Tibial nerve (tissue), 4 donors: Measurements from ENCODE around the gene UBE2Q1. TPM values are rescaled to one million over a fixed set of nuclear protein-coding genes. Genes with fewer than 3 reads are reported as not detected.
A peak's percentile ranks its signal among the peaks of the same experiment; 100 is the strongest.

Experiments
- DNase-seq, 2 donors: peaks; one replicate each; pipeline ENCODE4 v3.0.0-alpha.2; 2019; ENCODE audit warnings: low spot score in 2 of 2
- H3K27ac ChIP-seq, 4 donors: fragments of 200-600 bp; sonication (generic) in 3 of 4; one replicate each; pipeline ENCODE4 v1.5.1; 2017 to 2019; ENCODE audit warnings: mild to moderate bottlenecking in 1 of 4
- H3K27me3 ChIP-seq, 2 donors: fragments of 200-600 bp; sonication (generic) in 1 of 2; one replicate each; pipeline versions ENCODE4 v1.5.1 to v1.6.0; 2017 to 2019
- H3K36me3 ChIP-seq, 3 donors: fragments of 200-600 bp; sonication (generic); one replicate each; pipeline ENCODE4 v1.5.1; 2018 to 2019
- H3K4me1 ChIP-seq, 4 donors: fragments of 200-600 bp; sonication (generic) in 3 of 4; one replicate each; pipeline ENCODE4 v1.5.1; 2017 to 2019
- H3K4me3 ChIP-seq, 4 donors: fragments of 200-600 bp; sonication (generic) in 3 of 4; one replicate each; pipeline ENCODE4 v1.5.1; 2017 to 2019; ENCODE audit warnings: mild to moderate bottlenecking in 1 of 4, moderate library complexity in 1 of 4
- H3K9me3 ChIP-seq, 4 donors: fragments of 200-600 bp; sonication (generic) in 3 of 4; one replicate each; pipeline ENCODE4 v1.5.1; 2017 to 2019
- CTCF ChIP-seq, 5 experiments: fragments of 200-600 bp in 3 of 5; fragments of 450-650 bp in 2 of 5; sonication (generic) in 3 of 5; IDR thresholded peaks; one replicate each; pipeline ENCODE4 v1.5.1; 2016 to 2019; ENCODE audit warnings: antibody characterized with exemption in 5 of 5, mild to moderate bottlenecking in 3 of 5, moderate library complexity in 2 of 5
- EP300 ChIP-seq, 2 donors: sonication (generic); formaldehyde crosslinking; IDR thresholded peaks; one replicate each; pipeline ENCODE4 v1.6.1; 2017; ENCODE audit warnings: antibody characterized with exemption in 2 of 2, mild to moderate bottlenecking in 1 of 2
- POLR2A ChIP-seq, 2 donors: fragments of 450-650 bp; IDR thresholded peaks; one replicate each; pipeline ENCODE4 v1.6.1; 2017; ENCODE audit warnings: antibody characterized with exemption in 2 of 2, mild to moderate bottlenecking in 2 of 2, moderate library complexity in 2 of 2
- WGBS, 2 donors: methylation state at CpG; one replicate each; pipeline ENCODE4 v1.1.5; 2018; 5-methylcytosine and 5-hydroxymethylcytosine counted together
- total RNA-seq, 4 donors: library from RNA; depleted of rRNA; stranded (reverse); fragments of >200 nt; gene quantifications; one replicate each; pipeline ENCODE4 v1.1.0, GENCODE V29; 2016

UBE2Q1 gene
- total RNA-seq, 4 donors from 2014 or later, result 14.9 to 69.8 (median 18.9) TPM

GRCh38 chr1:154548028-154548427 is 10.4 kb downstream of the UBE2Q1 start:
- Histone ChIP-seq H3K4me3 (no peak overlapping the region), H3K36me3 (peaks cover 0 to 44% (median 28%) of the 10 kb centered on the region in 3 donors), H3K27ac (peak overlapping the region in 2 of 4 donors; percentile 12 to 37), H3K27me3 (no peaks in the 10 kb centered on the region), H3K9me3 (no peaks in the 10 kb centered on the region), H3K4me1 (peaks cover 0 to 31% (median 0%) of the 10 kb centered on the region in 4 donors)
- TF ChIP-seq POLR2A (IDR thresholded peaks at IDR 0.05), result no peak
- no peak for TF ChIP-seq CTCF (IDR thresholded peaks at IDR 0.05)
- TF ChIP-seq EP300 (IDR thresholded peaks at IDR 0.05), result no peak
- no peak for DNase-seq
- 38 to 46% methylated on average over 1 of the region's 1 CpG for WGBS, 2 donors

- Histone ChIP-seq H3K27ac (peak overlapping the region in 2 of 4 donors; percentile 12 to 37), H3K4me3 (no peak overlapping the region), H3K27me3 (no peaks in the 10 kb centered on the region), H3K36me3 (peaks cover 0 to 36% (median 22%) of the 10 kb centered on the region in 3 donors), H3K9me3 (no peaks in the 10 kb centered on the region), H3K4me1 (peaks cover 0 to 27% (median 0%) of the 10 kb centered on the region in 4 donors)
- no peak for TF ChIP-seq CTCF (IDR thresholded peaks at IDR 0.05)
- no peak for TF ChIP-seq POLR2A (IDR thresholded peaks at IDR 0.05)
- TF ChIP-seq EP300 (IDR thresholded peaks at IDR 0.05), result no peak
- WGBS, 2 donors, result 58 to 69% methylated on average over 11 of the region's 11 CpGs
- DNase-seq, result no peak
Observed at GRCh38 chr1:154547105-154547732, 11.2 kb downstream of the UBE2Q1 start.

GRCh38 chr1:154546264-154547063 is 12.0 kb downstream of the UBE2Q1 start:
- no peak for DNase-seq
- Histone ChIP-seq H3K36me3 (peaks cover 0 to 28% (median 15%) of the 10 kb centered on the region in 3 donors), H3K9me3 (no peaks in the 10 kb centered on the region), H3K27ac (peak overlapping the region in 1 of 4 donors; percentile 27), H3K4me3 (no peak overlapping the region), H3K4me1 (peaks cover 0 to 27% (median 0%) of the 10 kb centered on the region in 4 donors), H3K27me3 (no peaks in the 10 kb centered on the region)
- WGBS, 2 donors, result 82 to 83% methylated on average over 13 of the region's 13 CpGs
- peak; percentile 59 to 81 (median 68) for TF ChIP-seq CTCF (IDR thresholded peaks at IDR 0.05)
- no peak for TF ChIP-seq POLR2A (IDR thresholded peaks at IDR 0.05)

DNA sequence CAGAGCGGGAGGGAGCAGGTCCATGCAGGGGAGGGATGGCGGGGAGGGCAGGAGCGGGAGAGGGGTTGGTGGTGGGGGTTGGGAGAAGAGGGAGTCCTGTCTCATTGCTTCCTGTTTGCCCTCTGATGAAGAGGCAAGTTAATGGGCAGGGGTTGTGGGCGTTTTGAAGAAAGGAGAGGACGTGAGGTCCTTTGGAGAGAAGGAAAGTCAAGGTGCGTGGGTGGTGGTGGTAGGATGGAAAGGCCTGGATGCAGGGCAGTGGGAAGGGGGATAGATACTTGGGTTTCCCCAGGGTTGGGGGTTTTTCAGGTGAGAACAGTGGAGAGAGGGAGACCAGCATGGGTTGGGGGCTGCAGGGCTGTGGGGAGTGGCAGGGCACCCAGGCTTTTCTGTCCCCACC is 17.2 kb downstream of the UBE2Q1 start:
- no peak overlapping the region for H3K4me3 ChIP-seq
- peaks cover 0 to 3% (median 0%) of the 10 kb centered on the region in 3 donors for H3K36me3 ChIP-seq
- no peaks in the 10 kb centered on the region for H3K4me1 ChIP-seq
- H3K9me3 ChIP-seq, result no peaks in the 10 kb centered on the region
- no peaks in the 10 kb centered on the region for H3K27me3 ChIP-seq
- DNase-seq, result no peak
- 45 to 48% methylated on average over 6 of the region's 6 CpGs for WGBS, 2 donors
- H3K27ac ChIP-seq, result no peak overlapping the region
- TF ChIP-seq EP300 (IDR thresholded peaks at IDR 0.05) (no peak), POLR2A (IDR thresholded peaks at IDR 0.05) (no peak), CTCF (IDR thresholded peaks at IDR 0.05) (no peak)
